ENCODE results near the gene HIRA.

Gene HIRA

GRCh38 chr22:19398206-19398605 is 33.3 kb downstream of the HIRA start:
- peaks cover 5% of the 10 kb centered on the region for H3K36me3 ChIP-seq (replicated peaks; ENCODE audit: insufficient read depth, low read length)

GRCh38 chr22:19397734-19398104 is 33.8 kb downstream of the HIRA start:
- H3K79me2 ChIP-seq (ENCODE audit: low read length): peaks cover 17% of the 10 kb centered on the region; the same call in 1 of the 2 replicates
- TF ChIP-seq EZH2 (optimal IDR thresholded peaks at IDR 0.05; ENCODE audit: low read depth, low read length) (no peak), CTCF (IDR thresholded peaks at IDR 0.05; ENCODE audit: low read length) (no peak), EZH2phosphoT487 (IDR thresholded peaks at IDR 0.05; ENCODE audit: low read length) (no peak)
- DNase-seq: no peak
- no peaks in the 10 kb centered on the region for H3K9me2 ChIP-seq (replicated peaks; ENCODE audit: insufficient read depth, low read length)
- no peak overlapping the region for H3K4me2 ChIP-seq (ENCODE audit: low read depth, low read length)
- no peaks in the 10 kb centered on the region for H4K20me1 ChIP-seq (ENCODE audit: insufficient read depth, low read length)
- no peaks in the 10 kb centered on the region for H3K9me3 ChIP-seq (replicated peaks; ENCODE audit: insufficient read depth, low read length)
- no peak overlapping the region for H2AFZ ChIP-seq (ENCODE audit: low read length)
- H3K27ac ChIP-seq (ENCODE audit: low read length): no peak overlapping the region
- peaks cover 5% of the 10 kb centered on the region for H3K36me3 ChIP-seq (replicated peaks; ENCODE audit: insufficient read depth, low read length)
- H3K9ac ChIP-seq (ENCODE audit: low read length): no peak overlapping the region
- H3F3A ChIP-seq (ENCODE audit: insufficient read depth, low read length): no peaks in the 10 kb centered on the region
- no peaks in the 10 kb centered on the region for H3K4me1 ChIP-seq (ENCODE audit: low read length)
- H3K4me3 ChIP-seq (ENCODE audit: low read length): no peak overlapping the region
- no peaks in the 10 kb centered on the region for H3K27me3 ChIP-seq (replicated peaks; ENCODE audit: insufficient read depth, low read length)

More at GRCh38 chr22:19398206-19398605, 33.3 kb downstream of the HIRA start:
- Histone ChIP-seq H2AFZ (ENCODE audit: low read length) (no peak overlapping the region), H3K9ac (ENCODE audit: low read length) (no peak overlapping the region), H3K27me3 (replicated peaks; ENCODE audit: insufficient read depth, low read length) (no peaks in the 10 kb centered on the region), H3K9me3 (replicated peaks; ENCODE audit: insufficient read depth, low read length) (no peaks in the 10 kb centered on the region), H3K4me3 (ENCODE audit: low read length) (no peak overlapping the region), H4K20me1 (ENCODE audit: insufficient read depth, low read length) (no peaks in the 10 kb centered on the region), H3K27ac (ENCODE audit: low read length) (no peak overlapping the region), H3K4me2 (ENCODE audit: low read depth, low read length) (no peak overlapping the region), H3K9me2 (replicated peaks; ENCODE audit: insufficient read depth, low read length) (no peaks in the 10 kb centered on the region), H3F3A (ENCODE audit: insufficient read depth, low read length) (no peaks in the 10 kb centered on the region), H3K79me2 (ENCODE audit: low read length) (peaks cover 17% of the 10 kb centered on the region; the same call in 1 of the 2 replicates), H3K4me1 (ENCODE audit: low read length) (no peaks in the 10 kb centered on the region)
- no peak for DNase-seq
- TF ChIP-seq EZH2phosphoT487 (IDR thresholded peaks at IDR 0.05; ENCODE audit: low read length) (no peak), CTCF (IDR thresholded peaks at IDR 0.05; ENCODE audit: low read length) (no peak), EZH2 (optimal IDR thresholded peaks at IDR 0.05; ENCODE audit: low read depth, low read length) (no peak)

- H3K9me2 ChIP-seq (replicated peaks; ENCODE audit: insufficient read depth, low read length): no peaks in the 10 kb centered on the region
- no peak overlapping the region for H3K4me3 ChIP-seq (ENCODE audit: low read length)
- DNase-seq: no peak
- H3K9me3 ChIP-seq (replicated peaks; ENCODE audit: insufficient read depth, low read length): no peaks in the 10 kb centered on the region
- TF ChIP-seq EZH2phosphoT487 (IDR thresholded peaks at IDR 0.05; ENCODE audit: low read length) (no peak), EZH2 (optimal IDR thresholded peaks at IDR 0.05; ENCODE audit: low read depth, low read length) (no peak), CTCF (IDR thresholded peaks at IDR 0.05; ENCODE audit: low read length) (no peak)
- H3F3A ChIP-seq (ENCODE audit: insufficient read depth, low read length): no peaks in the 10 kb centered on the region
- no peak overlapping the region for H3K4me2 ChIP-seq (ENCODE audit: low read depth, low read length)
- H3K79me2 ChIP-seq (ENCODE audit: low read length): peaks cover 19% of the 10 kb centered on the region; the same call in 1 of the 2 replicates
- peaks cover 4% of the 10 kb centered on the region for H3K36me3 ChIP-seq (replicated peaks; ENCODE audit: insufficient read depth, low read length)
- H2AFZ ChIP-seq (ENCODE audit: low read length): no peak overlapping the region
- H3K4me1 ChIP-seq (ENCODE audit: low read length): no peaks in the 10 kb centered on the region
- no peak overlapping the region for H3K27ac ChIP-seq (ENCODE audit: low read length)
- H3K9ac ChIP-seq (ENCODE audit: low read length): no peak overlapping the region
- no peaks in the 10 kb centered on the region for H4K20me1 ChIP-seq (ENCODE audit: insufficient read depth, low read length)
- H3K27me3 ChIP-seq (replicated peaks; ENCODE audit: insufficient read depth, low read length): no peaks in the 10 kb centered on the region
Measured at GRCh38 chr22:19396934-19397733, 34.4 kb downstream of the HIRA start.
